Calu3 (cell line): ENCODE results near the gene OR10W1. TPM values are rescaled to one million over a fixed set of nuclear protein-coding genes. Genes with fewer than 3 reads are reported as not detected.

Source experiments
- Bru-seq: library from RNA; stranded (reverse); fragments of 400-500 nt; gene quantifications from one replicate; lab custom pipeline; 2021; lab: Mats Ljungman, UMichigan
- BruChase-seq, 2 experiments: library from RNA; stranded (reverse); fragments of 400-500 nt; gene quantifications; one replicate each; lab custom pipeline; 2021; lab: Mats Ljungman, UMichigan
- BruUV-seq: library from RNA; stranded (reverse); fragments of 400-500 nt; replicated peaks from 2 replicates; lab custom pipeline; 2021; lab: Mats Ljungman, UMichigan
- CTCF ChIA-PET: fragments of 300-600 bp; sonication (Branson Sonifier 250); formaldehyde crosslinking; loops from one replicate; lab custom pipeline; 2022; ENCODE audit warnings: antibody characterized with exemption; lab: Charles Lee
- DNase-seq: peaks from one replicate; pipeline ENCODE4 v3.0.0; 2022
- H3K27ac Mint-ChIP-seq: one replicate; pipeline ENCODE4 v1.8.0; 2022; ENCODE audit warnings: mixed read lengths; ENCODE audit not compliant: unreplicated experiment
- H3K27me3 Mint-ChIP-seq: one replicate; pipeline ENCODE4 v1.8.0; 2022; ENCODE audit warnings: mixed read lengths; ENCODE audit not compliant: unreplicated experiment
- H3K36me3 Mint-ChIP-seq: one replicate; pipeline ENCODE4 v1.8.0; 2022; ENCODE audit warnings: mild to moderate bottlenecking, moderate library complexity, mixed read lengths; ENCODE audit not compliant: insufficient read depth, unreplicated experiment
- H3K4me1 Mint-ChIP-seq: one replicate; pipeline ENCODE4 v1.8.0; 2022; ENCODE audit warnings: mild to moderate bottlenecking, low read depth, mixed read lengths; ENCODE audit not compliant: unreplicated experiment
- H3K4me3 Mint-ChIP-seq: one replicate; pipeline ENCODE4 v1.8.0; 2022; ENCODE audit warnings: mild to moderate bottlenecking, low read depth, moderate library complexity, mixed read lengths; ENCODE audit not compliant: unreplicated experiment
- H3K9me3 Mint-ChIP-seq: one replicate; pipeline ENCODE4 v1.8.0; 2022; ENCODE audit warnings: low read depth, mixed read lengths; ENCODE audit not compliant: unreplicated experiment
- intact Hi-C: fragments of 100-400 bp; cut with micrococcal nuclease; formaldehyde crosslinking; loops from one replicate; pipeline ENCODE4 v1.10.0; 2022; ENCODE audit not compliant: unreplicated experiment
- long read RNA-seq: library from polyadenylated mRNA; stranded (forward); transcript quantifications from one replicate; pipeline ENCODE4 v2.0.0, GENCODE V29; 2022
- total RNA-seq: library from RNA; stranded (reverse); gene quantifications from 2 replicates; pipeline ENCODE4 v1.2.3, GENCODE V29; 2022
- TF ChIP-seq, protein P1 (sequence below): fragments of 200-600 bp; IDR thresholded peaks from one replicate; pipeline ENCODE4 v1.8.0; 2022; ENCODE audit warnings: antibody characterized with exemption; ENCODE audit not compliant: unreplicated experiment

Gene OR10W1, protein sequence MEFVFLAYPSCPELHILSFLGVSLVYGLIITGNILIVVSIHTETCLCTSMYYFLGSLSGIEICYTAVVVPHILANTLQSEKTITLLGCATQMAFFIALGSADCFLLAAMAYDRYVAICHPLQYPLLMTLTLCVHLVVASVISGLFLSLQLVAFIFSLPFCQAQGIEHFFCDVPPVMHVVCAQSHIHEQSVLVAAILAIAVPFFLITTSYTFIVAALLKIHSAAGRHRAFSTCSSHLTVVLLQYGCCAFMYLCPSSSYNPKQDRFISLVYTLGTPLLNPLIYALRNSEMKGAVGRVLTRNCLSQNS
- not detected in 2 replicates for total RNA-seq
- Bru-seq, nascent RNA, result not detected
- percentile 19 among the genes with signal in this experiment for BruChase-seq, experiment 1, labeled RNA remaining after a 6-hour chase
- not detected for BruChase-seq, experiment 2, labeled RNA remaining after a 2-hour chase
- long read RNA-seq, partial matches to known transcripts, result 0 of 1 reads
- long read RNA-seq, other reads (novel, unspliced or antisense), result 1 of 1 reads

DNA sequence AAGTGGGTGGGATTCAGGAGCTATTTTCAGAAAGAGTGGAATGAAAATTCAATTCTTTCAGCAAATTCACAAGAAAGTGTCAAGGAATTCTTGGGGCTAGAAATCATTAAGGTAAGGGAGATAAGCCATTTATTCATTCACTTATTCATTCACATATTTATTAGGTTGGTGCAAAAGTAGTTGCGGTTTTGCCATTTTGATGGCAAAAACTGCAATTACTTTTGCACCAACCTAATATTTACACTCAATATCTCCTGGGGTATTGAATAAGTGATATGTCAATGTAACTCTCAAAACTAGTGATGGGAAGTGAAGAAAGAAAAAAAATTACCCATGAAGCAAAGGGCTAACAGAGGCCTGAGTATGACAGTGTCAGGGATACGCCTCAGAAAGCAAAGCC is at the start of gene OR10W1:
TSS of gene OR10W1 (minus strand) at position 119 of the 400 bp plus-strand sequence. CDS start 402 bp downstream, outside the sequence.
- no peak within 1 kb of the TSS for H3K4me3 Mint-ChIP-seq
- CTCF ChIA-PET, result no interaction called here
- no peaks in the 10 kb centered on the region for H3K27me3 Mint-ChIP-seq
- no peaks in the 10 kb centered on the region for H3K4me1 Mint-ChIP-seq
- H3K27ac Mint-ChIP-seq, result no peak within 1 kb of the TSS
- intact Hi-C loops, result no loop called here
- BruUV-seq, result no TSS peak
- DNase-seq, result no peak
- no peaks in the 10 kb centered on the region for H3K36me3 Mint-ChIP-seq
- TF ChIP-seq, protein P1, sequence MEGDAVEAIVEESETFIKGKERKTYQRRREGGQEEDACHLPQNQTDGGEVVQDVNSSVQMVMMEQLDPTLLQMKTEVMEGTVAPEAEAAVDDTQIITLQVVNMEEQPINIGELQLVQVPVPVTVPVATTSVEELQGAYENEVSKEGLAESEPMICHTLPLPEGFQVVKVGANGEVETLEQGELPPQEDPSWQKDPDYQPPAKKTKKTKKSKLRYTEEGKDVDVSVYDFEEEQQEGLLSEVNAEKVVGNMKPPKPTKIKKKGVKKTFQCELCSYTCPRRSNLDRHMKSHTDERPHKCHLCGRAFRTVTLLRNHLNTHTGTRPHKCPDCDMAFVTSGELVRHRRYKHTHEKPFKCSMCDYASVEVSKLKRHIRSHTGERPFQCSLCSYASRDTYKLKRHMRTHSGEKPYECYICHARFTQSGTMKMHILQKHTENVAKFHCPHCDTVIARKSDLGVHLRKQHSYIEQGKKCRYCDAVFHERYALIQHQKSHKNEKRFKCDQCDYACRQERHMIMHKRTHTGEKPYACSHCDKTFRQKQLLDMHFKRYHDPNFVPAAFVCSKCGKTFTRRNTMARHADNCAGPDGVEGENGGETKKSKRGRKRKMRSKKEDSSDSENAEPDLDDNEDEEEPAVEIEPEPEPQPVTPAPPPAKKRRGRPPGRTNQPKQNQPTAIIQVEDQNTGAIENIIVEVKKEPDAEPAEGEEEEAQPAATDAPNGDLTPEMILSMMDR, result no peak
- H3K9me3 Mint-ChIP-seq, result no peaks in the 10 kb centered on the region

DNA sequence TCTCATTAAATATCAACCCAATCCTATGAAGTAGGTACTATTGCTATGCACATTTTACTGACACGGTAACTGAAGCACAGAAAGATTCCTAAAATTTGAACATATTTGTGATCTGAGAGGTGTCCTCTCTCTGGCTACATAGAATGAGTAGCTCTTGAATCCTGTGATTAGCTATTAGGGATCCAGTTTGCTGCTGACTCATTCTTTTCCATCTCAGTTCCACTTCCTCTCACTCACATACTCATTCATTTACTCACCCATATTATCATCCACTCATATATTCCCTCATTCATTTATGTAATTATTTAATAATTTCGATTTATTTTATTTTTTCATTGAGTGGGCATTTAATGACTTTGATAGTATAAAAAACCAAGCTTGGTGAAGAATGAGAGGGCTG is 48.1 kb upstream of the OR10W1 start:
- no peaks in the 10 kb centered on the region for H3K4me1 Mint-ChIP-seq
- H3K9me3 Mint-ChIP-seq, result peaks cover 4% of the 10 kb centered on the region
- no TSS peak for BruUV-seq
- H3K27me3 Mint-ChIP-seq, result no peaks in the 10 kb centered on the region
- no peak overlapping the region for H3K27ac Mint-ChIP-seq
- no peaks in the 10 kb centered on the region for H3K36me3 Mint-ChIP-seq
- intact Hi-C loops, result no loop called here
- TF ChIP-seq, protein P1, result no peak
- CTCF ChIA-PET, result interaction anchor here (0.5 kb wide), 1 partner anchor 326 kb away, joined by 4 read pairs; no protein-coding TSS in a partner anchor
- no peak overlapping the region for H3K4me3 Mint-ChIP-seq
- DNase-seq, result no peak

DNA sequence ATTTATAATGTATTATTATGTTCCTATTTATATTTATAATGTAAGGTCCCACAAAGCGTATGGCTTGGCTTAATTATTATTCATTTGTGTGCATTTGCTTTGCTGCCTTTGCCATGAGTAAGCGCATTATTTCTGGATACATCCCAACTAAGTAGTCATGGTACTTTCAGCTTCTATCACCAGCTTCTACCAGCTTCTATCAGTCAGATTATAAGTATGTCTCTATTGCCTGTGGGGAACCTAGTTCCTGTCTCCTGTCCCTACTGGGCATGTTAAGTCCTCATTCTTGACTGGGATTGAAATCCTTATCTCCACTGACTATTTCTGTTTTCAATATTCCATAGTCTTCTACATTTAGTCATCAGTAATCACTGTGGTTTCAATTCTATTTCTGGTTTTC is 33.5 kb upstream of the OR10W1 start:
- Mint-ChIP-seq H3K4me3 (no peak overlapping the region), H3K4me1 (no peaks in the 10 kb centered on the region), H3K27ac (no peak overlapping the region), H3K27me3 (no peaks in the 10 kb centered on the region), H3K9me3 (no peaks in the 10 kb centered on the region), H3K36me3 (no peaks in the 10 kb centered on the region)
- DNase-seq, result no peak
- CTCF ChIA-PET, result no interaction called here
- intact Hi-C loops, result no loop called here
- BruUV-seq, result no TSS peak
- TF ChIP-seq, protein P1, result no peak

DNA sequence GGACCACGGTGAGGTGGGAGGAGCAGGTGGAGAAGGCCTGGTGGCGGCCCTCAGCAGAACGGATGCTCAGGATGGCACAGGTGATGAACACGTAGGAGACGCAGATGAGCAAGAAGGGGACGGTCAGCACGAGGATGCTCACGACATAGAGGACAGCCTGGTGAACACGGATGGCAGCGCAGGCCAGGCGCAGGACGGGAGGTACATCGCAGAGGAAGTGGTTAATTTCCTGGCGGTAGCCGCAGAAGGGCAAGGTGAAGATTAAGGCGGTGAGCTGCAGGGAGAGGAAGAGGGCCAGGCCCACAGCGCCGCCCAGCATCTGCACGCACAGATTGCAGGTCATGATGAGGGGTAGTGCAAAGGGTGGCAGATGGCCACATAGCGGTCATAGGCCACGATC is 24.0 kb upstream of the OR10W1 start:
- TF ChIP-seq, protein P1, result no peak
- Mint-ChIP-seq H3K36me3 (no peaks in the 10 kb centered on the region), H3K27me3 (no peaks in the 10 kb centered on the region), H3K4me3 (no peak overlapping the region), H3K4me1 (no peaks in the 10 kb centered on the region), H3K9me3 (peaks cover 7% of the 10 kb centered on the region), H3K27ac (no peak overlapping the region)
- DNase-seq, result no peak
- BruUV-seq, result no TSS peak
- intact Hi-C loops, result loop anchor here (10.0 kb wide), 1 partner anchor 203 kb away; no protein-coding TSS in a partner anchor
- CTCF ChIA-PET, result no interaction called here
